DND-41 (cell line): Measurements from ENCODE around the gene CENPB.
A peak's percentile ranks its signal among the peaks of the same experiment; 100 is the strongest.

Experiments
- ATAC-seq: fragments of 200-7000 bp; cut with Tn5 transposase; 3 replicates; pipeline ENCODE4 v1.9.1; 2021; ENCODE audit warnings: low read depth; ENCODE audit not compliant: insufficient read depth
- DNase-seq: peaks from one replicate; pipeline ENCODE4 v3.0.0-alpha.2; 2020
- H2AFZ ChIP-seq: 2 replicates; pipeline ENCODE4 v1.6.0; 2012; ENCODE audit warnings: low read depth, low read length
- H3K27ac ChIP-seq: 2 replicates; pipeline ENCODE4 v1.5.1; 2012; ENCODE audit warnings: low read length, inconsistent platforms
- H3K27me3 ChIP-seq: fragments of 200-600 bp; sonication (generic); 2 replicates; pipeline ENCODE4 v1.6.0; 2012; ENCODE audit warnings: low read length, mild to moderate bottlenecking, inconsistent platforms; ENCODE audit not compliant: insufficient read depth, poor library complexity
- H3K36me3 ChIP-seq: 2 replicates; pipeline ENCODE4 v1.5.1; 2012; ENCODE audit warnings: low read length, inconsistent platforms; ENCODE audit not compliant: insufficient read depth
- H3K4me1 ChIP-seq: 2 replicates; pipeline ENCODE4 v1.5.1; 2012; ENCODE audit warnings: mild to moderate bottlenecking, low read length; ENCODE audit not compliant: insufficient read depth
- H3K4me2 ChIP-seq: 2 replicates; pipeline ENCODE4 v1.6.0; 2012; ENCODE audit warnings: mild to moderate bottlenecking, moderate library complexity, low read length, inconsistent platforms; ENCODE audit not compliant: insufficient read depth
- H3K4me3 ChIP-seq, 2 experiments: fragments of 200-600 bp in 1 of 2; shearing (Covaris generic) in 1 of 2; 2 replicates each; pipeline ENCODE4 v1.5.1; 2012 to 2016; ENCODE audit warnings: inconsistent platforms in 2 of 2, low read length in 2 of 2, mild to moderate bottlenecking in 2 of 2, low read depth in 1 of 2, moderate library complexity in 1 of 2
- H3K79me2 ChIP-seq: 2 replicates; pipeline ENCODE4 v1.6.0; 2012; ENCODE audit warnings: low read length, inconsistent platforms; ENCODE audit not compliant: insufficient read depth
- H3K9ac ChIP-seq: 2 replicates; pipeline ENCODE4 v1.6.0; 2012; ENCODE audit warnings: low read depth, mild to moderate bottlenecking, inconsistent platforms, low read length, moderate library complexity
- H3K9me3 ChIP-seq: 2 replicates; pipeline ENCODE4 v1.5.1; 2012; ENCODE audit warnings: low read length, moderate library complexity, mild to moderate bottlenecking, inconsistent platforms; ENCODE audit not compliant: insufficient read depth, severe bottlenecking
- H4K20me1 ChIP-seq: 2 replicates; pipeline ENCODE4 v1.6.0; 2012; ENCODE audit warnings: low read length; ENCODE audit not compliant: insufficient read depth
- CTCF ChIP-seq: IDR thresholded peaks from 2 replicates; pipeline ENCODE4 v1.5.1; 2012; ENCODE audit warnings: borderline replicate concordance, low read length, moderate library complexity, mild to moderate bottlenecking; ENCODE audit not compliant: poor library complexity, severe bottlenecking; ENCODE audit errors: extremely low read depth
- EZH2 ChIP-seq: IDR thresholded peaks from 3 replicates; pipeline ENCODE4 v1.6.1; 2012; ENCODE audit warnings: borderline replicate concordance, low read depth, mild to moderate bottlenecking, moderate library complexity, low read length, inconsistent platforms; ENCODE audit not compliant: severe bottlenecking

The CENPB gene

DNA sequence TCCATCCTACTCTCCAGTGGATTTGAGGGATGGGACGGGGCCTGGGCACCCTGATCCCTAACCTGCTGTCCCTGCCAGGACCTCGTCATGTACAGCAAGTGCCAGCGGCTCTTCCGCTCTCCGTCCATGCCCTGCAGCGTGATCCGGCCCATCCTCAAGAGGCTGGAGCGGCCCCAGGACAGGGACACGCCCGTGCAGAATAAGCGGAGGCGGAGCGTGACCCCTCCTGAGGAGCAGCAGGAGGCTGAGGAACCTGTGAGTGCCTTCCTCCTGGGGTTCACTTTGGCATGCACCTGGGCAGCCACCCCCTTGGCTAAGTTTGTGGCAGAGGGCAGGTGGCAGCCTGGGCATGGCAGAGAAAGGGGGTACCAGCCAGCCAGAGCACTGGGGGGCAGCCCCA lies 15.3 kb upstream of the CENPB start:
- TF ChIP-seq CTCF (no peak), EZH2 (no peak)
- Histone ChIP-seq H3K27ac (no peak overlapping the region), H3K27me3 (no peaks in the 10 kb centered on the region), H3K79me2 (peaks cover 35% of the 10 kb centered on the region), H3K4me3 (no peak overlapping the region), H4K20me1 (peaks cover 29% of the 10 kb centered on the region), H3K4me1 (peaks cover 38% of the 10 kb centered on the region), H2AFZ (no peak overlapping the region), H3K36me3 (peaks cover 94% of the 10 kb centered on the region), H3K4me2 (no peak overlapping the region), H3K9me3 (no peaks in the 10 kb centered on the region), H3K9ac (no peak overlapping the region)
- ATAC-seq (no peak), DNase-seq (no peak)

GRCh38 chr20:3801299-3801698 lies 14.8 kb upstream of the CENPB start:
- Histone ChIP-seq H2AFZ (no peak overlapping the region), H3K4me1 (peaks cover 42% of the 10 kb centered on the region)

DNA sequence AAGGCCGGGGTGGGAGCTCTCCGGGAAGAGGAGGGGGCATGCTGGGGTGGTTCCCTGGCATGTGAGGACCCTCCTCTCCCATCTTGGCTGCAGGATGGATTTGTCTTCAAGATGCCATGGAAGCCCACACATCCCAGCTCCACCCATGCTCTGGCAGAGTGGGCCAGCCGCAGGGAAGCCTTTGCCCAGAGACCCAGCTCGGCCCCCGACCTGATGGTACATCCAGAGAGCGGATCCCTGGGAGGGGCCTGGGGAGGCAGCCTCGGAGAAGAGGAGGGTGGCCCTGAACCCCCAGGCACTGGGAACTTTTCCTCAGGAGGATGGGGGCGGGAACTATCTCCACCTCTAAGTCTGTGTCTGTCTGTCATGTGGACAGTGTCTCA lies 14.3 kb upstream of the CENPB start:
- Histone ChIP-seq H2AFZ (no peak overlapping the region), H3K36me3 (peaks cover 94% of the 10 kb centered on the region), H3K9ac (no peak overlapping the region), H3K27ac (no peak overlapping the region), H4K20me1 (peaks cover 29% of the 10 kb centered on the region), H3K27me3 (no peaks in the 10 kb centered on the region), H3K4me2 (no peak overlapping the region), H3K4me1 (peaks cover 43% of the 10 kb centered on the region), H3K9me3 (no peaks in the 10 kb centered on the region), H3K4me3 (no peak overlapping the region), H3K79me2 (peaks cover 42% of the 10 kb centered on the region)
- DNase-seq, result no peak
- TF ChIP-seq CTCF (no peak), EZH2 (no peak)
- ATAC-seq, result no peak

More at GRCh38 chr20:3801299-3801698, 14.8 kb upstream of the CENPB start:
- H3K9ac ChIP-seq, result no peak overlapping the region
- peaks cover 98% of the 10 kb centered on the region for H3K36me3 ChIP-seq
- no peak overlapping the region for H3K4me3 ChIP-seq
- ATAC-seq (no peak), DNase-seq (no peak)
- peak overlapping the region; percentile 34; the same call in 1 of the 2 replicates for H3K27ac ChIP-seq
- no peaks in the 10 kb centered on the region for H3K9me3 ChIP-seq
- H4K20me1 ChIP-seq, result peaks cover 29% of the 10 kb centered on the region
- H3K4me2 ChIP-seq, result no peak overlapping the region
- TF ChIP-seq EZH2 (no peak), CTCF (no peak)
- H3K79me2 ChIP-seq, result peaks cover 41% of the 10 kb centered on the region
- H3K27me3 ChIP-seq, result no peaks in the 10 kb centered on the region
